IMR-90 (cell line): ENCODE results near the gene SF3B2. TPM values are rescaled to one million over a fixed set of nuclear protein-coding genes. Genes with fewer than 3 reads are reported as not detected.

Experiments
- ATAC-seq: fragments of 200-7000 bp; cut with Tn5 transposase; 2 replicates; pipeline ENCODE4 v1.9.1; 2020; ENCODE audit warnings: low read depth, mild to moderate bottlenecking, moderate library complexity
- BruUV-seq: library from RNA; stranded (reverse); fragments of 400-500 nt; replicated peaks from 2 replicates; lab custom pipeline; 2021; lab: Mats Ljungman, UMichigan
- CTCF ChIA-PET: fragments of 300-600 bp; formaldehyde crosslinking; extraction: SDS; loops from one replicate; lab custom pipeline; 2021; ENCODE audit warnings: antibody characterized with exemption; lab: Yijun Ruan, JAX
- POLR2A ChIA-PET: fragments of 300-600 bp; sonication (Branson Sonifier 250); formaldehyde crosslinking; loops from one replicate; lab custom pipeline; 2022; ENCODE audit warnings: antibody characterized with exemption; ENCODE audit not compliant: unreplicated experiment; lab: Charles Lee
- DNase-seq: peaks from one replicate; pipeline ENCODE4 v3.0.0; 2013
- H2AFZ ChIP-seq: replicated peaks from 2 replicates; pipeline ENCODE3; 2013; ENCODE audit warnings: low read length, mild to moderate bottlenecking; ENCODE audit not compliant: poor library complexity
- H2AK5ac ChIP-seq: 2 replicates; pipeline ENCODE4 v1.6.1; 2013; ENCODE audit warnings: low read depth, low read length, inconsistent platforms
- H2AK9ac ChIP-seq: replicated peaks from 2 replicates; pipeline ENCODE3; 2013; ENCODE audit warnings: mild to moderate bottlenecking, low read depth, low read length, moderate library complexity; ENCODE audit not compliant: poor library complexity
- H2BK120ac ChIP-seq: 2 replicates; pipeline ENCODE4 v1.6.1; 2013; ENCODE audit warnings: low read depth, low read length, inconsistent platforms
- H2BK15ac ChIP-seq: 3 replicates; pipeline ENCODE4 v1.6.1; 2013; ENCODE audit warnings: low read depth, low read length, inconsistent platforms
- H2BK20ac ChIP-seq: 2 replicates; pipeline ENCODE4 v1.6.1; 2013; ENCODE audit warnings: low read depth, mild to moderate bottlenecking, inconsistent platforms, low read length, moderate library complexity
- H2BK5ac ChIP-seq: 2 replicates; pipeline ENCODE4 v1.6.1; 2013; ENCODE audit warnings: mild to moderate bottlenecking, low read depth, low read length, inconsistent platforms; ENCODE audit not compliant: poor library complexity, severe bottlenecking
- H3K14ac ChIP-seq: replicated peaks from 2 replicates; pipeline ENCODE4 v1.6.1; 2013; ENCODE audit warnings: low read depth, low read length, inconsistent platforms
- H3K18ac ChIP-seq: 2 replicates; pipeline ENCODE4 v1.6.1; 2013; ENCODE audit warnings: low read depth, low read length, control low read depth
- H3K23ac ChIP-seq: 2 replicates; pipeline ENCODE4 v1.6.1; 2013; ENCODE audit warnings: low read depth, low read length, inconsistent platforms
- H3K27ac ChIP-seq: 2 replicates; pipeline ENCODE4 v1.5.1; 2013; ENCODE audit warnings: mild to moderate bottlenecking, control low read depth, low read length; ENCODE audit not compliant: insufficient read depth
- H3K27me3 ChIP-seq: 2 replicates; pipeline ENCODE4 v1.6.1; 2013; ENCODE audit warnings: low read length; ENCODE audit not compliant: control insufficient read depth, insufficient read depth
- H3K36me3 ChIP-seq: 2 replicates; pipeline ENCODE4 v1.6.1; 2013; ENCODE audit warnings: low read length, mixed read lengths; ENCODE audit not compliant: control insufficient read depth, insufficient read depth
- H3K4ac ChIP-seq: 2 replicates; pipeline ENCODE4 v1.6.1; 2013; ENCODE audit warnings: low read depth, low read length, inconsistent platforms
- H3K4me1 ChIP-seq: 2 replicates; pipeline ENCODE4 v1.6.1; 2013; ENCODE audit warnings: low read length, mixed read lengths; ENCODE audit not compliant: control insufficient read depth, insufficient read depth
- H3K4me2 ChIP-seq: 2 replicates; pipeline ENCODE4 v1.6.1; 2013; ENCODE audit warnings: low read depth, mild to moderate bottlenecking, control low read depth, low read length, moderate library complexity
- H3K4me3 ChIP-seq: 2 replicates; pipeline ENCODE4 v1.5.1; 2013; ENCODE audit warnings: low read depth, mild to moderate bottlenecking, control low read depth, low read length, moderate library complexity; ENCODE audit not compliant: insufficient read depth
- H3K56ac ChIP-seq: 2 replicates; pipeline ENCODE4 v1.6.1; 2013; ENCODE audit warnings: low read length, inconsistent platforms; ENCODE audit not compliant: insufficient read depth; ENCODE audit errors: extremely low read depth
- H3K79me1 ChIP-seq, 2 experiments: 2 replicates each; pipeline ENCODE4 v1.6.1; 2013; ENCODE audit warnings: low read length in 2 of 2, inconsistent platforms in 1 of 2, low read depth in 1 of 2
- H3K9ac ChIP-seq: 2 replicates; pipeline ENCODE4 v1.6.1; 2013; ENCODE audit warnings: low read depth, low read length, control low read depth
- H3K9me1 ChIP-seq: 2 replicates; pipeline ENCODE4 v1.6.1; 2013; ENCODE audit warnings: low read length, inconsistent platforms; ENCODE audit not compliant: insufficient read depth
- H3K9me3 ChIP-seq: 2 replicates; pipeline ENCODE4 v1.6.1; 2013; ENCODE audit warnings: low read length; ENCODE audit not compliant: control insufficient read depth, insufficient read depth
- H4K20me1 ChIP-seq: 2 replicates; pipeline ENCODE4 v1.6.1; 2013; ENCODE audit warnings: low read length, inconsistent platforms; ENCODE audit not compliant: insufficient read depth
- H4K5ac ChIP-seq: 2 replicates; pipeline ENCODE4 v1.6.1; 2013; ENCODE audit warnings: mild to moderate bottlenecking, low read depth, low read length, control low read depth
- H4K8ac ChIP-seq, 2 experiments: 2 replicates each; pipeline ENCODE4 v1.6.1; 2013; ENCODE audit warnings: low read depth in 2 of 2, low read length in 2 of 2, control low read depth in 1 of 2, inconsistent platforms in 1 of 2
- H4K91ac ChIP-seq: 2 replicates; pipeline ENCODE4 v1.6.1; 2013; ENCODE audit warnings: low read depth, low read length, inconsistent platforms; ENCODE audit not compliant: insufficient read depth
- BHLHE40 ChIP-seq: fragments of 150-350 bp; IDR thresholded peaks from 2 replicates; pipeline ENCODE4 v1.6.1; 2016; ENCODE audit warnings: mild to moderate bottlenecking, low read depth, low read length
- CEBPB ChIP-seq: IDR thresholded peaks from 2 replicates; pipeline ENCODE4 v1.6.1; 2012; ENCODE audit warnings: low read depth, low read length, improper control_type of control experiment
- CHD1 ChIP-seq: IDR thresholded peaks from 2 replicates; pipeline ENCODE4 v1.6.1; 2012; ENCODE audit warnings: low read depth, low read length, improper control_type of control experiment
- MAZ ChIP-seq: IDR thresholded peaks from 2 replicates; pipeline ENCODE4 v1.6.1; 2012; ENCODE audit warnings: low read depth, mild to moderate bottlenecking, low read length, improper control_type of control experiment, moderate library complexity, borderline replicate concordance
- MXI1 ChIP-seq: IDR thresholded peaks from 2 replicates; pipeline ENCODE4 v1.6.1; 2012; ENCODE audit warnings: low read depth, mild to moderate bottlenecking, low read length, moderate library complexity, borderline replicate concordance
- NFE2L2 ChIP-seq: fragments of 150-350 bp; IDR thresholded peaks from 2 replicates; pipeline ENCODE4 v1.6.1; 2016; ENCODE audit warnings: low read depth, mild to moderate bottlenecking, low read length
- RCOR1 ChIP-seq: IDR thresholded peaks from 2 replicates; pipeline ENCODE4 v1.6.1; 2012; ENCODE audit warnings: mild to moderate bottlenecking, low read length, improper control_type of control experiment; ENCODE audit not compliant: insufficient replicate concordance
- RFX5 ChIP-seq: IDR thresholded peaks from 2 replicates; pipeline ENCODE4 v1.8.0; 2012; ENCODE audit warnings: low read depth, mild to moderate bottlenecking, low read length, moderate library complexity
- WGBS, 2 experiments: methylation state at CpG; one replicate each; pipeline versions ENCODE4 v1.1.5 to v1.1.7; 2013; ENCODE audit warnings: missing lambda C conversion rate in 2 of 2; ENCODE audit not compliant: insufficient read length in 1 of 2; ENCODE audit errors: extremely low coverage in 2 of 2; 5-methylcytosine and 5-hydroxymethylcytosine counted together
- dilution Hi-C: fragments of 300-500 bp; cut with HindIII; formaldehyde crosslinking; loops from one replicate; pipeline ENCODE4 v1.14.3; 2018; ENCODE audit warnings: low sequenced_read_pairs; ENCODE audit not compliant: unreplicated experiment
- in situ Hi-C: fragments of 300-500 bp; cut with MboI; formaldehyde crosslinking; loops from 3 replicates; pipeline ENCODE4 v1.14.3; 2019; ENCODE audit warnings: low sequenced_read_pairs, inconsistent platforms, mixed read lengths
- intact Hi-C: fragments of 100-400 bp; cut with micrococcal nuclease; formaldehyde crosslinking; loops from 2 replicates; pipeline ENCODE4 v1.10.0; 2022
- polyA plus RNA-seq, 3 experiments: library from polyadenylated mRNA; depleted of rRNA; stranded (reverse); fragments of >200 nt; gene quantifications; 2 replicates each; pipeline ENCODE4 v1.2.3, GENCODE V29; 2012; ENCODE audit warnings: low replicate concordance in 1 of 3
- total RNA-seq: library from RNA; depleted of rRNA; stranded (reverse); fragments of >200 nt; gene quantifications from 2 replicates; pipeline ENCODE4 v1.2.3, GENCODE V29; 2012
- TF ChIP-seq, protein P1 (sequence below): conservative IDR thresholded peaks from 2 replicates; pipeline ENCODE4 v1.5.1; 2012; ENCODE audit warnings: mild to moderate bottlenecking, low read depth, low read length, improper control_type of control experiment

Gene SF3B2
- total and polyA plus RNA-seq, 2 of the 4 experiments (the other 2 are of a cell fraction) = 120 to 122 TPM

DNA sequence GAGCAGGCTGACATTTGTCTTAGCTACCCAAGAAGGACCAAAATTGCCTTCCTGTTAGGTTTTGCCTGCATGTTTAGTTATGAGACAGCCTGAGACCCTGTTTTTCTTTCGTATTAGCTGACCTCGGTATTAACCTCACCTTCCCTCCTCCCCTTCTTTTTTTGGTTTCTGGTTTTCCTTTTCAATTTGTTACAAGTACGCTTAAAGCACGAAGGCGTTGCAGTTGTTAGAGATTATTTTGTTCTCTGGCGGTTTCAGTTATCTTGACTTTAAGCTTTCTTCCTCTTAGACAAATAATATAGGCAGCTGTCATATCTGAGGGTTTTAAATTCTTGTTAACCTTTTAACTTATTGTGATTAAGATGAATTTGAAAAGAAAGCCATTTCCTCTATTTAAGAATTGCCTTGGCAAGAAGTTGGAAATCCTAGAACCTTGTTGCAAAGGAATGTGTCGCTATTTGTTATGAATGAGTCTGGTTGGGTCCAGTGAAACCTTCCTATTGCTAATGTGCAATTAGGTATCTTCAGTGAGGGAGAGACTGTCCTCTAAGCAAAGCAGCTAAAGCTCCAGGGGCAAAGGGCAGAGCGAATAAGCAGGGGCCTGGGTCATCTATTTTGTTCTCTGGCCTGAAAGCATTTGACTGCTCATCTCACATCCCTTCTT is 63.6 kb downstream of the SF3B2 start:
- H3K4me3 ChIP-seq = no peak overlapping the region
- H3K18ac ChIP-seq = peak overlapping the region; percentile 57; the same call in 1 of the 2 replicates
- BruUV-seq = no TSS peak
- dilution Hi-C loops = no loop called here
- no peaks in the 10 kb centered on the region for H3K9me3 ChIP-seq
- H3K9ac ChIP-seq = no peak overlapping the region
- H2BK120ac ChIP-seq = peak overlapping the region; percentile 7; the same call in 1 of the 2 replicates
- peak overlapping the region; percentile 66 for H2AK5ac ChIP-seq
- TF ChIP-seq CHD1 (no peak), MAZ (no peak), NFE2L2 (no peak), BHLHE40 (no peak), CEBPB (no peak), MXI1 (no peak), RCOR1 (no peak), RFX5 (no peak)
- TF ChIP-seq, protein P1, sequence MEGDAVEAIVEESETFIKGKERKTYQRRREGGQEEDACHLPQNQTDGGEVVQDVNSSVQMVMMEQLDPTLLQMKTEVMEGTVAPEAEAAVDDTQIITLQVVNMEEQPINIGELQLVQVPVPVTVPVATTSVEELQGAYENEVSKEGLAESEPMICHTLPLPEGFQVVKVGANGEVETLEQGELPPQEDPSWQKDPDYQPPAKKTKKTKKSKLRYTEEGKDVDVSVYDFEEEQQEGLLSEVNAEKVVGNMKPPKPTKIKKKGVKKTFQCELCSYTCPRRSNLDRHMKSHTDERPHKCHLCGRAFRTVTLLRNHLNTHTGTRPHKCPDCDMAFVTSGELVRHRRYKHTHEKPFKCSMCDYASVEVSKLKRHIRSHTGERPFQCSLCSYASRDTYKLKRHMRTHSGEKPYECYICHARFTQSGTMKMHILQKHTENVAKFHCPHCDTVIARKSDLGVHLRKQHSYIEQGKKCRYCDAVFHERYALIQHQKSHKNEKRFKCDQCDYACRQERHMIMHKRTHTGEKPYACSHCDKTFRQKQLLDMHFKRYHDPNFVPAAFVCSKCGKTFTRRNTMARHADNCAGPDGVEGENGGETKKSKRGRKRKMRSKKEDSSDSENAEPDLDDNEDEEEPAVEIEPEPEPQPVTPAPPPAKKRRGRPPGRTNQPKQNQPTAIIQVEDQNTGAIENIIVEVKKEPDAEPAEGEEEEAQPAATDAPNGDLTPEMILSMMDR = no peak
- H2AK9ac ChIP-seq = no peak overlapping the region
- no peak overlapping the region for H2AFZ ChIP-seq
- H3K23ac ChIP-seq = peak overlapping the region; percentile 31; the same call in 1 of the 2 replicates
- no peaks in the 10 kb centered on the region for H3K27me3 ChIP-seq
- no peaks in the 10 kb centered on the region for H3K36me3 ChIP-seq
- POLR2A ChIA-PET = interaction anchor here (0.7 kb wide), 1 partner anchor 11 kb away, joined by 3 read pairs; no protein-coding TSS in a partner anchor
- peak overlapping the region; percentile 58 for H3K4ac ChIP-seq
- intact Hi-C loops = loop anchor here (5.0 kb wide), 1 partner anchor 33 kb away; no protein-coding TSS in a partner anchor
- H2BK20ac ChIP-seq = peak overlapping the region; percentile 53; the same call in 1 of the 2 replicates
- H3K4me2 ChIP-seq = no peak overlapping the region
- peaks cover 33 to 75% of the 10 kb centered on the region in 2 experiments for H3K79me1 ChIP-seq
- no peak overlapping the region; a peak in 1 of 4 replicates for H4K8ac ChIP-seq
- no peak overlapping the region; the same call in 1 of the 2 replicates for H3K56ac ChIP-seq
- no peak overlapping the region for H3K27ac ChIP-seq
- peak overlapping the region; percentile 53 for H2BK5ac ChIP-seq
- H3K4me1 ChIP-seq = peaks cover 26% of the 10 kb centered on the region
- H2BK15ac ChIP-seq = 0 out of 3 replicates have a peak overlapping the region, but pooled peaks have one; percentile 46
- H3K9me1 ChIP-seq = peaks cover 20% of the 10 kb centered on the region
- H3K14ac ChIP-seq = peak overlapping the region; percentile 19
- 0 out of 2 replicates have a peak overlapping the region, but pooled peaks have one; percentile 51 for H4K91ac ChIP-seq
- CTCF ChIA-PET = interaction anchor here (0.9 kb wide), 1 partner anchor 107 kb away, joined by 3 read pairs; no protein-coding TSS in a partner anchor
- no peak overlapping the region for H4K5ac ChIP-seq
- in situ Hi-C loops = no loop called here
- peak; percentile 20 for DNase-seq
- ATAC-seq = no peak
- WGBS, 2 experiments = 20% methylated on average over 1 of the region's 8 CpGs; no CpG with 5 or more reads in 1 of the 2 experiments
- H4K20me1 ChIP-seq = peaks cover 24% of the 10 kb centered on the region
